SJCRH30 (cell line): ENCODE data around the gene RETREG2. TPM values are rescaled to one million over a fixed set of nuclear protein-coding genes. Genes with fewer than 3 reads are reported as not detected.
"Not testable (repeated sequence)": the region's sequence is repeated elsewhere in the genome, so short reads cannot be mapped to it uniquely, and the experiment has no call there.

Experiments used
- DNase-seq, 2 experiments: peaks; one replicate each; pipeline ENCODE4 v3.0.0-alpha.2; 2015 to 2020
- H3K27ac ChIP-seq: fragments of 250-450 bp; sonication (Bioruptor Pico); 2 replicates; pipeline ENCODE4 v1.5.1; 2020; ENCODE audit warnings: mild to moderate bottlenecking, moderate library complexity
- H3K27me3 ChIP-seq: fragments of 250-450 bp; sonication (Bioruptor Pico); 2 replicates; pipeline ENCODE4 v1.5.1; 2020; ENCODE audit warnings: mild to moderate bottlenecking, moderate library complexity
- H3K36me3 ChIP-seq: fragments of 250-450 bp; sonication (Bioruptor Pico); 2 replicates; pipeline ENCODE4 v1.5.1; 2020; ENCODE audit warnings: mild to moderate bottlenecking, moderate library complexity
- H3K4me1 ChIP-seq: fragments of 250-450 bp; sonication (Bioruptor Pico); 2 replicates; pipeline ENCODE4 v1.5.1; 2020; ENCODE audit warnings: mild to moderate bottlenecking, moderate library complexity
- H3K4me3 ChIP-seq: fragments of 250-450 bp; sonication (Bioruptor Pico); 2 replicates; pipeline ENCODE4 v1.5.1; 2020; ENCODE audit warnings: mild to moderate bottlenecking, moderate library complexity
- H3K9me3 ChIP-seq: fragments of 250-450 bp; sonication (Bioruptor Pico); replicated peaks from 2 replicates; pipeline ENCODE4 v1.5.1; 2020; ENCODE audit warnings: mild to moderate bottlenecking, moderate library complexity
- total RNA-seq: library from RNA; depleted of rRNA; stranded (reverse); fragments of >200 nt; shearing (Covaris generic); gene quantifications from 2 replicates; pipeline ENCODE4 v1.2.3, GENCODE V29; 2014

Gene RETREG2
- total RNA-seq, 1 experiment from 2014 or later: 38.0 TPM

DNA sequence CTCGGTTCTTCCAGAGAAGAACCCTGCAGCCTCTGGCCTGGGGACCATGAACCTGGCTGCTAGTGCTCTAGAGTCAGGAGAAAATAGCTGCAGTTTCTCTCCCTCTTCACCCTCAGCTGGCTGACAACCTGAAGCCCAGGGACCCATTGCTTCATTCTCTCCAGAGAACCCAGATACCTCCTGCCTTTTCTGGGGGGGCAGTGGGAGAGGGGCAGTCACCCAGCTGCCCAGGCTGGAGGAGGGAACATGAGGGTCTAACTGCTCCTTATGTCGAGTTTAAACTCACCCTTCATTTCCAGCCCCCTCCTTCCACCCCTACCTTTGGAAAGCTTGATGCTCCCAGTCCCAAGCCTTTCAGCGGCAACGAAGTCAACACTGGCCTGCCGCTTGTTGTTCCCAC, 20.9 kb downstream of the RETREG2 start:
- Histone ChIP-seq H3K9me3 (no peaks in the 10 kb centered on the region), H3K4me1 (no peaks in the 10 kb centered on the region), H3K27ac (no peak overlapping the region), H3K4me3 (no peak overlapping the region), H3K27me3 (no peaks in the 10 kb centered on the region), H3K36me3 (no peaks in the 10 kb centered on the region)
- no peak for DNase-seq

DNA sequence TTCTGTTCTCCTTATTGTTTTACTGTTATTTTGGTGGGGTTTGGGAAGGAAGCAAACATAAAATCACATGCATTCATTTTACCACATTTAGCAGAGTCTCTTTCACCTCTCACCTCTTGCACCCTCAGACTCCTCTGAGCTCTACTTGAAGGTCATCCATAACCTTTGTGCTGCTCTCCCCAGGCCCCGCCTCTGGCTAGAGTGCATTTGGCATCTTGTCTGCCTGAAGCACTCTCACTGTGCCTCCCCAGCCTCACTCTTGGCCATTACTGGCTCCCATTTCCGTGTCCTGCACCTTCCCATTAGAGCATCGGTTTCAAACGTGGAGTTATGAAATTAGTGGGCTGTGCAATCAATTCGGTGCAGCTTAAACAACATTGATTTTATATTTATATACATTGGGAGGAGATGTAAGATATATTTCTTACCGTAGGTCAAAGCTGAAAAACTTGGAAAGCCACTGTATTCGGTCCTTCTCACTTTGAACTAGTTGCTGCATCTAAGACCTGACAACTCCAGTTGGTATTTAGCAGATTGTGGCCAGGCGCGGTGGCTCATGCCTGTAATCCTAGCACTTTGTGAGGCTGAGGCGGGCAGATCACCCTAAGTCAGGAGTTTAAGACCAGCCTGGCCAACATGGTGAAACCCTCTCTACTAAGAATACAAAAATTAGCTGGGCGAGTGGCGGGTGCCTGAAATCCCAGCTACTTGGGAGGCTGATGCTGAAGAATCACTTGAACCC, 21.6 kb downstream of the RETREG2 start:
- Histone ChIP-seq H3K9me3 (no peaks in the 10 kb centered on the region), H3K36me3 (no peaks in the 10 kb centered on the region), H3K27ac (no peak overlapping the region), H3K4me3 (no peak overlapping the region), H3K27me3 (no peaks in the 10 kb centered on the region), H3K4me1 (no peaks in the 10 kb centered on the region)
- DNase-seq: no peak

DNA sequence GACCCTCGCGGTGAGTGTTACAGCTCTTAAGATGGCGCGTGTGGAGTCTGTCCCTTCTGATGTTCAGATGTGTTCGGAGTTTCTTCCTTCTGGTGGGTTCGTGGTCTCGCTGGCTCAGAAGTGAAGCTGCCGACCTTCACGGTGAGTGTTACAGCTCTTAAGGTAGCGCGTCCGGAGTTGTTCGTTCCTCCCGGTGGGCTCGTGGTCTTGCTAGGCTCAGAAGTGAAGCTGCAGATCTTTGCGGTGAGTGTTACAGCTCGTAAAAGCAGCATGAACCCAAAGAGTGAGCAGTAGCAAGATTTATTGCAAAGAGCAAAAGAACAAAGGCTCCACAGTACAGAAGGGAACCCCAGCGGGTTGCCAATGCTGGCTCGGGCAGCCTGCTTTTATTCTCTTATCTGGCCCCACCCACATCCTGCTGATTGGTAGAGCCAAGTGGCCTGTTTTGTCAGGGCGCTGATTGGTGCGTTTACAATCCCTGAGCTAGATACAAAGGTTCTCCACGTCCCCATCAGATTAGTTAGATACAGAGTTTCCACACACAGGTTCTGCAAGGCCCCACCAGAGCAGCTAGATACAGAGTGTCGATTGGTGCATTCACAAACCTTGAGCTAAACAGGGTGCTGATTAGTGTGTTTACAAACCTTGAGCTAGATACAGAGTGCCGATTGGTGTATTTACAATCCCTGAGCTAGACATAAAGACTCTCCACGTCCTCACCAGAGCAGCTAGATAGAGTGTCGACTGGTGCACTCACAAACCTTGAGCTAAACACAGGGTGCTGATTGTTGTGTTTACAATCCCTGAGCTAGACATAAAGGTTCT, 22.6 kb downstream of the RETREG2 start:
- not testable (repeated sequence) for H3K36me3 ChIP-seq, H3K4me1 ChIP-seq, H3K27me3 ChIP-seq, H3K4me3 ChIP-seq, H3K27ac ChIP-seq, H3K9me3 ChIP-seq, DNase-seq

DNA sequence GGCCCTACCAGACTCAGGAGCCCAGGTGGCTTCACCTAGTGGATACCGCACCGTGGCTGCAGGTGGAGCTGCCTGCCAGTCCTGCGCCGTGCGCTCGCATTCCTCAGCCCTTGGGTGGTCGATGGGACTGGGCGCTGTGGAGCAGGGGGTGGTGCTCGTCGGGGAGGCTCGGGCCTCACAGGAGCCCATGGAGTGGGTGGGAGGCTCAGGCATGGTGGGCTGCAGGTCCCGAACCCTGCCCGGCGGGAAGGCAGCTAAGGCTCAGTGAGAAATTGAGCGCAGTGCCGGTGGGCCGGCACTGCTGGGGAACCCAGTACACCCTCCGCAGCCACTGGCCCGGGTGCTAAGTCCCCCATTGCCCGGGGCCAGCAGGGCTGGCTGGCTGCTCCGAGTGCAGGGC, 23.3 kb downstream of the RETREG2 start:
- not testable (repeated sequence) for H3K27me3 ChIP-seq, H3K4me3 ChIP-seq, H3K9me3 ChIP-seq, H3K36me3 ChIP-seq, H3K27ac ChIP-seq, DNase-seq, H3K4me1 ChIP-seq

DNA sequence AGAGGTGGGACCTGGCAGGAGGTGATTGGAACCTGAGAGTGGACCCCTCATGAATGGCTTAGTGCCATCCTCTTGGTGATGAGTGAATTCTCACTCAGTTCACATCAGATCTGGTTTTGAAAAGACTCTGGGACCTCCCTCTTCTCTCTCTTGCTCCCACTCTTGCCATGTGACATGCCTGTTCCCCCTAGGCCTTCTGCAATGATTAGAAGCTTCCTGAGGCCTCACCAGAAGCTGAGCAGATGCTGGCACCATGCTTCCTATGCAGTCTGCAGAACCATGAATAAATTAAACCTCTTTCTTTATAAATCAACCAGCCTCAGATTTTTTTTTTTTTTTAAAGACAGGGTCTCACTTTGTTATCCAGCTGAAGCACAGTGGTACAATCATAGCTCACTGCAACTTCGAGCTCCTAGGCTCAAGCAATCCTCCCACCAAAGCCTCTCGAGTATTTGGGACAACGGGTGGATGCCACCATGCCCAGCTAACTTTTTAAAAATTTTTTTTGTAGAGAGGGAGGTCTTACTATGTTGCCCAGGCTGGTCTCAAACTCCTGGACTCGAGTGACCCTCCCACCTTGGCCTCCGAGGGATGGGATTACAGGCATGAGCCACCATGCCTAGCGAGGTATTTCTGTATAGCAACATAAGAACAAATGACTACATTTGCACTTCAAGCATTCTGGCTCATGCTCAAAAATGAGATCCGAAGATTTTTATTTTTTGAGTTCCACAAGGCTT, 26.5 kb downstream of the RETREG2 start:
- H3K9me3 ChIP-seq: no peaks in the 10 kb centered on the region
- DNase-seq: no peak
- H3K4me1 ChIP-seq: no peaks in the 10 kb centered on the region
- H3K36me3 ChIP-seq: 0 out of 2 replicates have a peak, but pooled peaks cover 2% of the 10 kb centered on the region
- no peak overlapping the region for H3K4me3 ChIP-seq
- H3K27me3 ChIP-seq: no peaks in the 10 kb centered on the region
- no peak overlapping the region for H3K27ac ChIP-seq

DNA sequence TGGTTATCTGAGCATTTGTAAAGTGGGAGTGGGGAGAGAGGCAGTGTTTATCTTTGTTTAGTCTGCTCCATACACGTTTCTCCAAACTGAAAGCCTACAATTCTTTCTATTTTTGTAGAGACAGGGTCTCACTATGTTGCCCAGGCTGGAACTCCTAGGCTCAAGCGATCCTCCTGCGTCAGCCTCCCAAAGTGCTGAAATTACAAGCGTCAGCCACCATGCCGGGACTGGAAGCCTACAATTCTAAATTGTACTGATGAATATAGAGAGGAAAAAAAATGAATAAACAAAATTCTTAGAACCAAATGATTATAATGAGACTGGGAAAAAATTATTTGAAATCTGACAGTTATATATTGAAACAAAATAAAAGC, 27.1 kb downstream of the RETREG2 start:
- Histone ChIP-seq H3K27ac (no peak overlapping the region), H3K36me3 (peaks cover 2% of the 10 kb centered on the region; the same call in 1 of the 2 replicates), H3K4me3 (no peak overlapping the region), H3K27me3 (no peaks in the 10 kb centered on the region), H3K4me1 (no peaks in the 10 kb centered on the region), H3K9me3 (no peaks in the 10 kb centered on the region)
- no peak for DNase-seq

DNA sequence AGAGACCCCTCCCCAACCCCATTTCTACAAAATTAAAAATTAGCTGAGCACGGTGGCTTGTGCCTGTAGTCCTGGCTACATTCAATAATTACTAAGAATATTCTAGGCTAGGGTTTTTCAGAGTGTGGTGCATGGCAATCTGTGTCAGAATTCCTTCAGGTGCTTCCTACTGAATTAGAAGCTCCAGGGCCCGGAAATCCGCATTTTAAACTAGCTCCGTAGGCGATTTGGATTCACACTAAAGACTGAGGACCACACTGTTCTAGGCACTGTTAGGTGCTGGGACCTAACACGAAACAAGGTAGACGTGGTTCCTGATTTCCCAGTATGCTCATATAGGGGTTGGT, 27.9 kb downstream of the RETREG2 start:
- peak overlapping the region; percentile 64 for H3K4me3 ChIP-seq
- H3K36me3 ChIP-seq: peaks cover 2% of the 10 kb centered on the region; the same call in 1 of the 2 replicates
- no peaks in the 10 kb centered on the region for H3K9me3 ChIP-seq
- no peaks in the 10 kb centered on the region for H3K4me1 ChIP-seq
- DNase-seq: no peak
- H3K27me3 ChIP-seq: no peaks in the 10 kb centered on the region
- no peak overlapping the region for H3K27ac ChIP-seq

DNA sequence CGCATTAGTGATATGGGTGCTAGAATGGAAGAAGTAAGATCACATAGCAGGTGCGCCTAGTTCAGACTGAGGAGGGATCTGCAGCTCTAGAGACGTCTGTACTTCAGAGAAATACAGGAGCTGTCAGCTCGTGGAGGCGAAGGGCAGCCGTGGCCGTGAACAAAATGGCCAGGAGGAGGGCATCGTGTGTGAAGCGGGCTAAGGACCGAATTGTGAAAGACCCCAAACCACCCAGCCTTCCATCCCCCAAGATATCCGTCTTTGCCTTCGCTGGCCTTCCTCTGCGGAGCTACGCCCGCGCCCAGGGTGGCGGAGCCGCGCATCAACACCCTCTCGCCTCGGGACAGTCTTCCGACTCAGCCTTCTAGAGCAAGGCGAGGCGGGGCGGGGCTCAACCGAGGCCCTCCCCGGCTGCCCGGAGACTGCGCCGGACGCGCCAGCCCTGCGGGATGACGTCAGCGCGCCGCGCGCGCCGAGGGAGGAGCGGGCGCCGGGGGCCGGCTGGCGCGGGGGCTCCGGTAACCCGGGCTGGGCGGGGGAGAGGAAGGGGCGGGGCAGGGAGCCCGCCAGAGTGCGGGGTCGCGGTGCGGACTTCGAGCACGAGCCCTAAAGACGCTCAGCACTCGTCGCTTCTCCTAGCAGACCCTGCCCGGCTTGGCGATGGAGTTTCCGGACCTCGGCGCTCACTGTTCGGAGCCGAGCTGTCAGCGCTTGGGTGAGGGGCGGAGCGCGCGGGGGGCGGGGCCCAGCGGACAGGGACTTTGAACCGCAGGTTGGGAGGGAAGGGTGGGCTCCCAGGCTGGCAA, 28.5 kb downstream of the RETREG2 start, which contains the start of gene ZFAND2B:
ZFAND2B (plus strand) TSS at position 455 of the 806 bp plus-strand sequence; CDS start at position 661, 206 bp downstream.
- peak; percentile 92 to 94 for DNase-seq
- H3K27ac ChIP-seq: no peak within 1 kb of the TSS

DNA sequence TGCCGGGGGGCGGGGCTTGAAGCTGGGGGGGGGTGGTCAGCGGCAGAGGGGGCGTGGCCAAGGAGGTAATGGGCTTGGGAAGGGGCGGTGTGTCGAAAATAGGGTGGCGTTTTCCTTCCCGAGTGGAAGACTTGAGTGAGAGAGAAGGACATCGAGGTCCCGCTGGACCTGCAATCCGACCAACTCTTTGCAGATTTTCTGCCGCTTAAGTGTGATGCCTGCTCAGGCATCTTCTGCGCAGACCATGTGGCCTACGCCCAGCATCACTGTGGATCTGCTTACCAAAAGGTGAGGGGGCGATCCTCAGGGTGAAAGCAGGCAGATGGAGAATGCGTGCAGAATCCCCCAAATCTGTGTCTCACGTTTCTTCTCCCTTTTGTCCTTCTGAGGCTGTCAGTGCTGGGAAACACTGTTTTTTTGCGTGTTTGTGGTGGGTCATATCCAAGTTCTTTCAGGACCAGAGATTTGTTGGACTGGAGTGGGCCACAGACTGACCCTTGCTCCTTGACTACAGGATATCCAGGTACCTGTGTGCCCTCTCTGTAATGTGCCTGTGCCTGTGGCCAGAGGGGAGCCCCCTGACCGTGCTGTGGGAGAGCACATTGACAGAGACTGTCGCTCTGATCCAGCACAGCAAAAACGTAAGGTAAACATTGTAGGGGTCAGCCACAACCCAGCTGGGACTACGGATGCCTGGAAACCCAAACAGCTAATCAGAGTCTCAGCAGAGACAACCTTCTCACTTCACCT, 29.2 kb downstream of the RETREG2 start:
- H3K9me3 ChIP-seq: no peaks in the 10 kb centered on the region
- H3K4me3 ChIP-seq: peak overlapping the region; percentile 64
- H3K4me1 ChIP-seq: no peaks in the 10 kb centered on the region
- DNase-seq: no peak
- H3K27ac ChIP-seq: no peak overlapping the region
- H3K27me3 ChIP-seq: no peaks in the 10 kb centered on the region
- peaks cover 2% of the 10 kb centered on the region; the same call in 1 of the 2 replicates for H3K36me3 ChIP-seq

More for the DNA sequence above, 28.5 kb downstream of the RETREG2 start, which contains the start of gene ZFAND2B:
- Histone ChIP-seq H3K4me1 (no peaks in the 10 kb centered on the region), H3K9me3 (no peaks in the 10 kb centered on the region), H3K36me3 (peaks cover 2% of the 10 kb centered on the region; the same call in 1 of the 2 replicates), H3K27me3 (no peaks in the 10 kb centered on the region), H3K4me3 (peak within 1 kb of the TSS; percentile 64)

DNA sequence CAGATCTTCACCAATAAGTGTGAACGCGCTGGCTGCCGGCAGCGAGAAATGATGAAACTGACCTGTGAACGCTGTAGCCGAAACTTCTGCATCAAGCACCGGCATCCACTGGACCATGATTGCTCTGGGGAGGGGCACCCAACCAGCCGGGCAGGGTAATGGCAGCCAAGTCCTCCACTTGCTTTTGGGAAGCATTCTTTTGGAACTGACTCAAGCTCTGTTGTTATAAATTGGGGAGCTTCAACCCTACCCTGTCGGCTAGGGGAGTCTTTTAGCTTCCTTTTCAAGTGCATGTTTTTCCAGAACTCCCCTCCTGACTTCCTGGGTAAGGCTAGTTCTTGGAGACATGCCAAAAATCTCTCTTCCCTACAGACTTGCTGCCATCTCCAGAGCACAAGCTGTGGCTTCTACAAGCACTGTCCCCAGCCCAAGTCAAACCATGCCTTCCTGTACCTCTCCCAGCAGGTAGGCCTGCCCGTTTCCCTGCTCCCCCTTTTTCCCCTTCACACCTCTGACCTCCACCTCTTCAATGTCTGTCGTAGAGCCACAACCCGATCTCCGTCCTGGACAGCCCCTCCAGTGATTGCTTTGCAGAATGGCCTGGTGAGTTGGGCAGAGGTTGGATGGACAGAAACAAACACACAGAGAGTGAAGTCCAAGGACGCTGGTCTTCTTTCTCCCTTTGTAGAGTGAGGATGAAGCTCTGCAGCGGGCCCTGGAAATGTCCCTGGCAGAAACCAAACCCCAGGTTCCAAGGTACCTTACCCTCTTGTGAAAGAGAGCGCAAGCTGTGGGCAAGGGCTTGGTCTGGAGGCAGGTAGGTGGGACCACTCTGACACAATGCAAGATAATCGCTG, 30.0 kb downstream of the RETREG2 start:
- Histone ChIP-seq H3K9me3 (no peaks in the 10 kb centered on the region), H3K27me3 (no peaks in the 10 kb centered on the region), H3K4me3 (no peak overlapping the region), H3K36me3 (peaks cover 9% of the 10 kb centered on the region; the same call in 1 of the 2 replicates), H3K27ac (no peak overlapping the region), H3K4me1 (no peaks in the 10 kb centered on the region)
- DNase-seq: peak in 1 of 2 experiments; percentile 34

DNA sequence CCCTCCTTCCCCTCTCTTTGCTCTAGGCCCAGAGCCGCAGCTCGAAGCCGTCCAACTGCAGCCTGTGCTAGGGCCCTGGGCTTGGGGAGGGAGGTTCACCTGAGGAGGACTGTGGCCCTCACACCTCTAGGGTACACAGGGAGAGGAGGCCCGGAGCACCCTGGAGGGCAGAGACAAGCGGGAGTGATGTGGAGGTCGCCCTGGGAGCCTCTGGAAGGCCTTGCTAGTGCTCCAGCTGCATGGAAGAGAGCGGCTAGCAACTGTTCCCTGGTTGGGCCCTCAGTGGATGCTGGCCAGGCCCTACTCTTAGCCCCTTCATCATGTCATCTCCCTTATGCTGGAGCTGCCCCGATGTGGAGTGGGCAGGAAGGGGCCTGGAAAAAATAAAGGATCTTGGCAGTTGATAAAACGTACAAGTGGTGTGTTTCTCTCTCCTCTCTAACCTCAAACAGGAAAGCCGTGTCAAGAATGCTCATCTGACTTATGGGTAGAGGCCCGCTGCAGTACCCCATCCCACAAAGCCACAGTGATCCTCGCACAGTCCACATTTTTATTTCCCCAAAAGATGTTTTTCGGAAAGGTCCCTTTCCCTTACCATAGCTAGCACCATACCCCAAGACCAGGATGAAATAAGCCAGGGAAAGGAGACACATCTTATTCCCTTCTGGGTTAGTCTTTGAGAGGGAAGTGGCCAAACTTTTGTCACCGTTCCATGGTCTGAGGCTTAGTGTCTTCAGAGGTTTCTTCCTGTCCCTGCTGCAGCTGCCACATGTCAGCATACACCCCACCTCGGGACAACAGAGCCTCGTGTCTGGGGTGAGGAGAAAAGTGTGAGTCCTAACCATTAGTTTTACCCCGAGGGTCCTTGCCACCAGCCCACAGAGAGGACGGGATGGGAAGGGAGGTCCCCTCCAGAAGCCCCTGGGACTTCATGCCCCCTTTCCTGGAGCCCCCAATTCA, 31.4 kb downstream of the RETREG2 start:
- no peak for DNase-seq
- Histone ChIP-seq H3K4me1 (no peaks in the 10 kb centered on the region), H3K27ac (no peak overlapping the region), H3K9me3 (no peaks in the 10 kb centered on the region), H3K27me3 (no peaks in the 10 kb centered on the region), H3K4me3 (no peak overlapping the region), H3K36me3 (peaks cover 23% of the 10 kb centered on the region)
